ENCODE data around the gene DNLZ.

The DNLZ gene

GRCh38 chr9:136395020-136395340 is 31.4 kb upstream of the DNLZ start:
- no peak for DNase-seq (ENCODE audit: low spot score)
- peak overlapping the region in 1 of 2 donors; percentile 25 for H3K27ac ChIP-seq
- no peak overlapping the region for H3K4me3 ChIP-seq
- TF ChIP-seq CTCF (IDR thresholded peaks at IDR 0.05), result no peak

- TF ChIP-seq CTCF (IDR thresholded peaks at IDR 0.05), result no peak
- DNase-seq (ENCODE audit: low spot score), result no peak
- H3K4me3 ChIP-seq, result no peak overlapping the region
- H3K27ac ChIP-seq, result peak overlapping the region in 1 of 2 donors; percentile 25
Measured at GRCh38 chr9:136394312-136395019, 30.9 kb upstream of the DNLZ start.

GRCh38 chr9:136393531-136393930 is 30.0 kb upstream of the DNLZ start:
- Histone ChIP-seq H3K4me3 (no peak overlapping the region), H3K27ac (peak overlapping the region in 1 of 2 donors; percentile 40)
- DNase-seq (ENCODE audit: low spot score), result no peak
- no peak for TF ChIP-seq CTCF (IDR thresholded peaks at IDR 0.05)

- Histone ChIP-seq H3K4me3 (no peak overlapping the region), H3K27ac (peak overlapping the region in 1 of 2 donors; percentile 40)
- DNase-seq (ENCODE audit: low spot score), result no peak
- TF ChIP-seq CTCF (IDR thresholded peaks at IDR 0.05), result no peak
Measured at GRCh38 chr9:136392538-136393449, 29.2 kb upstream of the DNLZ start.

- no peak overlapping the region for H3K4me3 ChIP-seq
- no peak for TF ChIP-seq CTCF (IDR thresholded peaks at IDR 0.05)
- H3K27ac ChIP-seq, result no peak overlapping the region
- DNase-seq (ENCODE audit: low spot score), result no peak
Measured at GRCh38 chr9:136391737-136392537, 28.4 kb upstream of the DNLZ start.

- TF ChIP-seq CTCF (IDR thresholded peaks at IDR 0.05), result no peak
- no peak for DNase-seq (ENCODE audit: low spot score)
- Histone ChIP-seq H3K4me3 (no peak overlapping the region), H3K27ac (no peak overlapping the region)
Measured at GRCh38 chr9:136389396-136389795, 25.9 kb upstream of the DNLZ start.

All from coronary artery (tissue), 2 donors.